Measurements from ENCODE around the gene FHIP1B.

DNA sequence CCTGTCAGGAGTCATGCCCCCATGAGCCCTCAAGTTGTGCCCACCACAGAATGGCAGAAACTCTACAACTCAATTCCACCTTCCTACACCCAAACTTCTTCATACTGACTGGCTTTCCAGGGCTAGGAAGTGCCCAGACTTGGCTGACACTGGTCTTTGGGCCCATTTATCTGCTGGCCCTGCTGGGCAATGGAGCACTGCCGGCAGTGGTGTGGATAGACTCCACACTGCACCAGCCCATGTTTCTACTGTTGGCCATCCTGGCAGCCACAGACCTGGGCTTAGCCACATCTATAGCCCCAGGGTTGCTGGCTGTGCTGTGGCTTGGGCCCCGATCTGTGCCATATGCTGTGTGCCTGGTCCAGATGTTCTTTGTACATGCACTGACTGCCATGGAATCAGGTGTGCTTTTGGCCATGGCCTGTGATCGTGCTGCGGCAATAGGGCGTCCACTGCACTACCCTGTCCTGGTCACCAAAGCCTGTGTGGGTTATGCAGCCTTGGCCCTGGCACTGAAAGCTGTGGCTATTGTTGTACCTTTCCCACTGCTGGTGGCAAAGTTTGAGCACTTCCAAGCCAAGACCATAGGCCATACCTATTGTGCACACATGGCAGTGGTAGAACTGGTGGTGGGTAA lies 35.1 kb downstream of the FHIP1B start, which contains the start of gene OR52W1:
- TF ChIP-seq CTCF (IDR thresholded peaks at IDR 0.05), result no peak
- no peak for TF ChIP-seq POLR2A (IDR thresholded peaks at IDR 0.05)
